OCI-LY3 (cell line): ENCODE measurements around the gene CMIP.

Experiments
- EZH2phosphoT487 ChIP-seq: fragments of 200-600 bp; shearing (Covaris generic); IDR thresholded peaks from 2 replicates; pipeline ENCODE4 v1.6.1; 2018; ENCODE audit warnings: antibody characterized with exemption, mixed run types, low read depth
- TF ChIP-seq, protein P1 (sequence below): fragments of 200-600, 300-600 bp; sonication (generic); IDR thresholded peaks from 2 replicates; pipeline ENCODE4 v1.5.1; 2014; ENCODE audit warnings: antibody characterized with exemption, low read length, low read depth

DNA sequence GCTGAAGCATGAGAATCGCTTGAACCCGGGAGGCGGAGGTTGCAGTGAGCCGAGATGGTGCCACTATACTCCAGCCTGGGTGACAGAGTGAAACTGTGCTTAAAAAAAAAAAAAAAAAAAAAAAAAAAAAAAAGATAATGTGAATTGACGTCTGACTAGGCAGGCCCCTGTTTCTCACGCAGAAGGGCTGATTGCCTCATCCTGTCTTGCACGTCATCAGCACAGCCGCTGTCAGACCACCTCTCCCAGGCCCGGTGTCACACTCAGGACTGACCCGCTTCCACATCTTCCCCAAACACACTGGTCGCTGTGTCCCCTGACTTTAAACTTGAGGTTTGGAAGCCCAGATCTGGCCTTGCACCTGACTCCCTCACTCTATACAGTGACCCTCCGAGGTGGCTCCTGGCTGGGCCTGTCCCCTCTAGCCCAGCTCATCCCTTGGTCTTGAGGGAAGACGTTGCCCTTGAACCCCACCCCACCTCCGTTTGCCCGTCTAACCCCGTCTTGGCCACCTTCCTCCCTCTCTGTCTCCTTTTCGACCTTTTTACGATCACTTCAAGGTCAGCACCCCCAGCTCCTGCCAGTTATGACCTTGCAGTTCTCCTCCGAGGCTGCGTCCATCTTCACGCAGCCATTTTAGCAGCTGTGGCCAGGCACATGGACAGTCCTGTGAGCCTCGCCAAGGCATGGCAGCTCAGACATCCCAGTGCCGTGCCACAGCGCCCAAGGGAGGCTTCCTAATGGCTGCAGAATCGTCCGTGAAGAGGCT lies 184.6 kb downstream of the CMIP start:
- TF ChIP-seq, protein P1, sequence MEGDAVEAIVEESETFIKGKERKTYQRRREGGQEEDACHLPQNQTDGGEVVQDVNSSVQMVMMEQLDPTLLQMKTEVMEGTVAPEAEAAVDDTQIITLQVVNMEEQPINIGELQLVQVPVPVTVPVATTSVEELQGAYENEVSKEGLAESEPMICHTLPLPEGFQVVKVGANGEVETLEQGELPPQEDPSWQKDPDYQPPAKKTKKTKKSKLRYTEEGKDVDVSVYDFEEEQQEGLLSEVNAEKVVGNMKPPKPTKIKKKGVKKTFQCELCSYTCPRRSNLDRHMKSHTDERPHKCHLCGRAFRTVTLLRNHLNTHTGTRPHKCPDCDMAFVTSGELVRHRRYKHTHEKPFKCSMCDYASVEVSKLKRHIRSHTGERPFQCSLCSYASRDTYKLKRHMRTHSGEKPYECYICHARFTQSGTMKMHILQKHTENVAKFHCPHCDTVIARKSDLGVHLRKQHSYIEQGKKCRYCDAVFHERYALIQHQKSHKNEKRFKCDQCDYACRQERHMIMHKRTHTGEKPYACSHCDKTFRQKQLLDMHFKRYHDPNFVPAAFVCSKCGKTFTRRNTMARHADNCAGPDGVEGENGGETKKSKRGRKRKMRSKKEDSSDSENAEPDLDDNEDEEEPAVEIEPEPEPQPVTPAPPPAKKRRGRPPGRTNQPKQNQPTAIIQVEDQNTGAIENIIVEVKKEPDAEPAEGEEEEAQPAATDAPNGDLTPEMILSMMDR, result no peak
- no peak for TF ChIP-seq EZH2phosphoT487
